ACC112 (cell line): ENCODE data around the gene TRMT13.
"Not testable (repeated sequence)": the region's sequence is repeated elsewhere in the genome, so short reads cannot be mapped to it uniquely, and the experiment has no call there.

Experiments
- H2AFZ ChIP-seq: fragments of 200-600 bp; sonication (generic); one replicate; pipeline ENCODE4 v1.6.0; 2017; ENCODE audit warnings: antibody characterized with exemption, low read length; ENCODE audit not compliant: unreplicated experiment
- H3K27ac ChIP-seq: fragments of 200-600 bp; sonication (generic); 2 replicates; pipeline ENCODE4 v1.5.1; 2014; ENCODE audit warnings: low read depth, mild to moderate bottlenecking, antibody characterized with exemption, low read length, moderate library complexity
- H3K27me3 ChIP-seq: fragments of 200-600 bp; sonication (generic); 2 replicates; pipeline ENCODE4 v1.6.1; 2014; ENCODE audit warnings: mild to moderate bottlenecking, antibody characterized with exemption, low read length, moderate library complexity, mixed read lengths; ENCODE audit not compliant: insufficient read depth
- H3K36me3 ChIP-seq: fragments of 200-600 bp; sonication (generic); 2 replicates; pipeline ENCODE4 v1.6.1; 2016; ENCODE audit warnings: mild to moderate bottlenecking, antibody characterized with exemption, low read length, moderate library complexity, mixed read lengths; ENCODE audit not compliant: insufficient read depth
- H3K4me1 ChIP-seq: fragments of 200-600 bp; sonication (generic); one replicate; pipeline ENCODE4 v1.6.1; 2016; ENCODE audit warnings: low read length, mixed read lengths; ENCODE audit not compliant: insufficient read depth, unreplicated experiment, control insufficient read depth
- H3K4me3 ChIP-seq: fragments of 200-600 bp; sonication (generic); 2 replicates; pipeline ENCODE4 v1.5.1; 2014; ENCODE audit warnings: mild to moderate bottlenecking, low read depth, low read length
- H3K79me2 ChIP-seq: fragments of 200-600 bp; sonication (generic); one replicate; pipeline ENCODE4 v1.6.0; 2016; ENCODE audit warnings: low read length; ENCODE audit not compliant: control insufficient read depth, unreplicated experiment, insufficient read depth

The TRMT13 gene

DNA sequence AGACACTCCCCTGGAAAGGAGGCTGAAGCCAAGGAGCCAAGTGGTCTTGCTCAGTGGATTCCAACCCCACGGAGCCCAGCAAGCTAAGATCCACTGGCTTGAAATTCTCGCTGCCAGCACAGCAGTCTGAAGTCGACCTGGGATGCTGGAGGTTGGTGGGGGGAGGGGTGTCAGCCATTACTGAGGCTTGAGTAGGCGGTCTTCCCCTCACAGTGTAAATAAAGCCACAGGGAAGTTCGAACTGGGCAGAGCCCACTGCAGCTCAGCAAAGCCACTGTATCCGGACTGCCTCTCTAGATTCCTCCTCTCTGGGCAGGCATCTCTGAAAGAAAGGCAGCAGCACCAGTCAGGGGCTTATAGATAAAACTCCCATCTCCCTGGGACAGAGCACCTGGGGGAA lies 67.1 kb downstream of the TRMT13 start:
- not testable (repeated sequence) for H3K36me3 ChIP-seq, H3K4me3 ChIP-seq, H3K27me3 ChIP-seq, H3K27ac ChIP-seq, H2AFZ ChIP-seq, H3K4me1 ChIP-seq, H3K79me2 ChIP-seq
